HG02623 (cell line): ENCODE measurements around the gene OR8S1.
"Not testable (repeated sequence)": the region's sequence is repeated elsewhere in the genome, so short reads cannot be mapped to it uniquely, and the experiment has no call there.

ENCODE experiments used
- ATAC-seq: cut with Tn5 transposase; IDR thresholded peaks from one replicate; pipeline ENCODE4 v1.9.1; 2021; ENCODE audit warnings: moderate library complexity; ENCODE audit not compliant: unreplicated experiment

The OR8S1 gene

DNA sequence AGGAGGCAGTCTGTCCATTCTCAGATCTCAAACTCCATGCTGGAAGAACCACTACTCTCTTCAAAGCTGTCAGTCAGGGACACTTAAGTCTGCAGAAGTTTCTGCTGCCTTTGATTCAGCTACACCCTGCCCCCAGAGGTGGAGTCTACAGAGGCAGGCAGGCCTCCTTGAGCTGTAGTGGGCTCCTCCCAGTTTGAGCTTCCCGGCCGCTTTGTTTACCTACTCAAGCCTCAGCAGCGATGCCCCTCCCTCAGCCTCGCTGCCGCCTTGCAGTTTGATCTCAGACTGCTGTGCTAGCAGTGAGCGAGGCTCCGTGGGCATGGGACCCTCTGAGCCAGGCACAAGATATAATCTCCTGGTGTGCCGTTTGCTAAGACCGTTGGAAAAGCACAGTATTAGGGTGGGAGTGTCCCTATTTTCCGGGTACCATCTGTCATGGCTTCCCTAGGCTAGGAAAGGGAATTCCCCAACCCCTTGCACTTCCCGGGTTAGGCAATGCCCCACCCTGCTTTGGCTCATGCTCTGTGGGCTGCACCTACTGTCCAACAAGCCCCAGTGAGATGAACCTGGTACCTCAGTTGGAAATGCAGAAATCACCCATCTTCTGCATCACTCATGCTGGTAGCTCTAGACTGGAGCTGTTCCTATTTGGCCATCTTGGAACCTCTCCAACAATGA, 28.4 kb downstream of the OR8S1 start:
- not testable (repeated sequence) for ATAC-seq

DNA sequence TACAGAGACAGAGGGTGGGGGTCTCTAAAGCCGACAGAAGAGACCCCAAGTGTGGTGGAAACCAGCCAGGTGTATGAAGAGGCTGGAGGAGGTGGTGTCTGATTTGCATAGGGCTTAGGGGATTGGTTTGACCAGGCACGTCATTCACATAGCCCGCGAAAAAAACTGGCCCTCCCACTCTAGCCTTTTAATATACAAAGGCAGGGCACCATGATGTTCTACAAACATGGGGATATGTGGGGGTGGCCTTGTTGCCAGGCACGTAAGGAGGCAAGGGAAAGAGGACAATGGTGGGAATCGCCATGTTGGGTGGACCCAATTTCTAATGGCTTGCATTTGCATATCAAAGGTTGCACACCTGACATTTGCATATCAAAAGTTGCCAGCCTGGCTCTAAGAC, 31.2 kb downstream of the OR8S1 start:
- no peak for ATAC-seq

DNA sequence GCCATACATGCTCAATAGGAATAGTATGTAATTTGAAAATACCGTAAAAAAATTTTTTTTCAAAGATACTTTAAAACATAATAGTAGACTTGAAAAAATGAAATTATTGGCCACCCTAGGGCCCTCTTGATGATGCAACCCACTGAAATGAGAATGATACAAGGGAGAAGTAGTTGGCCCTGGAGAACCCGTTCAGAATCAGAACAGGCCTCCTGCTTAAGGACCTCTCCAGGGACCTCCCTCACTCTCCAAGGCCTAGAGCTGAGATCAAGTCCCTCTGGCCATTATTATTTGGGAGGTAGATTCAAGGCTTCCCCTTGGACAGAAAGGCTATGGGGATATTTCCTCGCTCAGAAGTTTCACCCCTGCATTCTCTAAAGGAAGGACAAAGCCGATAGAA, 32.5 kb downstream of the OR8S1 start:
- no peak for ATAC-seq

DNA sequence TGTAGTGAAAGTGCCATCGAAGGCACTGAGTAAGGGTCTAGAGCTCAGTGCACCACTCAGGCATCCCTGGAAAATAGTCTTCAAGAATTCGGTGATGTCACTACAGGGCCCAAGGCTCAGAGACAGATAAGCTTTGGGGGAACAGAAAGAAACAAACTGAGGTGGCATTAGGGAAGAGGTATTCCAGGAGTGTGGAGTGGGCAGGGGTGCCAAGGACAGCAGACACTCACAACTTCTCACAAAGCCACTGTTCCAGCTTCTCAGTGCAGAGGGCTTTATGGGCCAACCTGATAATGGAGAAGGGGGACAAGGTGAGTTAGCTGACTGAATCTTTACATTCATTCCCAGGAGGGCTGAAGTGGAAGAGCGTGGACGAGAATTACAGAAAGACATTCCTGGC, 42.3 kb downstream of the OR8S1 start:
- ATAC-seq: no peak

DNA sequence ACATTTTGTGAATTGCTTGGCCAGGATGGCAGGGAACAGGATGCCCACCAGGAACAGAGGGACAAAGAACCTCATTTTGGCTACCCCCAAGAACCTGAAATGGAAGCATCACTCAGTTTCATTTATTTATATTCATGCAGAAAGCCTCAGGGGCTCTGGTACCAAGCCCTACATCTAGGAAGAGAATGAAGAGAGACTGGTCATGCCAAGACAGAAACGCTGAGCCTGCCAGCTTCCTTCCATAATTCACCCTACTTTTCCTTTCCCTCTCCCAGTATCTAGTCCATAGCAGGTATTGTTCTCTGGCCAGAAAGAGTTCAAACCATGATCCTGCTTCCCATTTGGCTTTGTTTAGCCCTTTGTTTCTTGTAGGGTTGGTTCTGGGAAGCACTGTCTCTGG, 44.5 kb downstream of the OR8S1 start, which contains the start of gene LALBA:
Gene LALBA (minus strand): TSS at position 101 of the 400 bp plus-strand sequence. CDS start 26 bp downstream, at position 75.
- ATAC-seq: no peak

DNA sequence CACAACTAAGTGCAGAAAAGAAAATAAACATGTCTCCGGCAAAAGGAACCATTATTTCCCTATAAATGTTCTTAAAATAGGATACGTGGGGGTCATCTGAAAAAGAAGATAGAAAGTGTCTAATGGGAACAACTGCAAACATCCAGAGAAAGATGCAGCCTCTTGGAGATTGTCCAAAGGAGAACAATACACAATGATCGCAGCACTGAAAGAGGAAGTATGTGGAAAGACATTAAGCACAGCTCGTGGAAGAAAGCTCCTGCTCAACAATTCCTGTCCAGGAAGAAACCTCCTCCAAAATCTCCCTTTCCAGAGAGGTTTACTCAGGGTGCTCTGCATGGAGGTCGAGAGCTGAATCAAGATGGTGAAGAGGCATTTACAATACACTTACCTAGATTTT, 46.9 kb downstream of the OR8S1 start:
- no peak for ATAC-seq
